Measurements from ENCODE around the gene DPP6.

- TF ChIP-seq CTCF (conservative IDR thresholded peaks at IDR 0.05; ENCODE audit: low read depth in 2 of 2): no peak
- no peak for TF ChIP-seq REST (IDR thresholded peaks at IDR 0.05; ENCODE audit: unreplicated experiment)
- TF ChIP-seq EZH2 (IDR thresholded peaks at IDR 0.05; ENCODE audit: low read depth, unreplicated experiment): no peak
- no peak for TF ChIP-seq POLR2AphosphoS5 (IDR thresholded peaks at IDR 0.05; ENCODE audit: low read depth)
These were observed 622.0 kb downstream of the DPP6 start for GRCh38 chr7:154674191-154674590.
